Testis (tissue), 3 donors: Measurements from ENCODE around the gene EPB41L4A. TPM values are rescaled to one million over a fixed set of nuclear protein-coding genes. Genes with fewer than 3 reads are reported as not detected.

Experiments
- DNase-seq: peaks from one replicate; pipeline ENCODE4 v3.0.0-alpha.2; 2019
- H3K27ac ChIP-seq, 2 donors: fragments of 200-600 bp; sonication (generic); one replicate each; pipeline ENCODE4 v1.5.1; 2019
- H3K27me3 ChIP-seq: fragments of 200-600 bp; sonication (generic); one replicate; pipeline ENCODE4 v1.5.1; 2019
- H3K36me3 ChIP-seq: fragments of 200-600 bp; sonication (generic); one replicate; pipeline ENCODE4 v1.5.1; 2017; ENCODE audit warnings: low read depth; ENCODE audit errors: missing control alignments
- H3K4me1 ChIP-seq: fragments of 200-600 bp; sonication (generic); one replicate; pipeline ENCODE4 v1.5.1; 2019
- H3K4me3 ChIP-seq, 2 donors: fragments of 200-600 bp; sonication (generic); one replicate each; pipeline ENCODE4 v1.5.1; 2017 to 2019
- H3K9me3 ChIP-seq: fragments of 200-600 bp; sonication (generic); one replicate; pipeline ENCODE4 v1.5.1; 2017
- CTCF ChIP-seq, 3 experiments: fragments of 450-650 bp in 2 of 3; fragments of 200-600 bp in 1 of 3; sonication (generic) in 1 of 3; IDR thresholded peaks; one replicate each; pipeline ENCODE4 v1.5.1; 2016 to 2019; ENCODE audit warnings: antibody characterized with exemption in 3 of 3, mild to moderate bottlenecking in 2 of 3, moderate library complexity in 1 of 3
- POLR2A ChIP-seq: fragments of 450-650 bp; IDR thresholded peaks from one replicate; pipeline ENCODE4 v1.6.1; 2017; ENCODE audit warnings: antibody characterized with exemption, mild to moderate bottlenecking, moderate library complexity
- WGBS, 2 donors: methylation state at CpG; one replicate each; pipeline ENCODE4 v1.1.5; 2018; 5-methylcytosine and 5-hydroxymethylcytosine counted together
- intact Hi-C: fragments of 100-400 bp; cut with DNase I; formaldehyde crosslinking; loops from one replicate; pipeline ENCODE4 v1.15.1; 2023; ENCODE audit warnings: low total_unique reads
- polyA plus RNA-seq: library from polyadenylated mRNA; stranded (reverse); fragments of 350-450 nt; fragmentation: Illumina TruSeq; extraction: RNeasy Lipid Tissue Mini Kit (QIAGEN cat#74804); gene quantifications from one replicate; pipeline ENCODE4 v1.2.3, GENCODE V29; 2014; ENCODE audit warnings: low read depth, low replicate concordance; ENCODE audit not compliant: insufficient read depth
- total RNA-seq, 2 donors: library from RNA; depleted of rRNA; stranded (reverse); fragments of >200 nt; gene quantifications; one replicate each; pipeline ENCODE4 v1.2.3, GENCODE V29; 2016

The EPB41L4A gene
- total and polyA plus RNA-seq, 3 donors from 2014 or later, result 9.0 to 23.9 (median 13.3) TPM

- Histone ChIP-seq H3K27me3 (no peaks in the 10 kb centered on the region), H3K4me3 (no peak overlapping the region), H3K4me1 (no peaks in the 10 kb centered on the region), H3K36me3 (no peaks in the 10 kb centered on the region), H3K9me3 (no peaks in the 10 kb centered on the region), H3K27ac (no peak overlapping the region)
- intact Hi-C loops, result no loop called here
- no peak for DNase-seq
- no peak for TF ChIP-seq POLR2A
- TF ChIP-seq CTCF (IDR thresholded peaks at IDR 0.05), result no peak
- WGBS, 2 donors, result 63 to 68% methylated on average over 4 of the region's 4 CpGs
Measured at GRCh38 chr5:112270299-112271293, 148.5 kb downstream of the EPB41L4A start.

- no peak overlapping the region for H3K27ac ChIP-seq
- H3K9me3 ChIP-seq, result no peaks in the 10 kb centered on the region
- TF ChIP-seq CTCF (IDR thresholded peaks at IDR 0.05) (no peak), POLR2A (no peak)
- H3K36me3 ChIP-seq, result no peaks in the 10 kb centered on the region
- intact Hi-C loops, result no loop called here
- no peaks in the 10 kb centered on the region for H3K4me1 ChIP-seq
- no peaks in the 10 kb centered on the region for H3K27me3 ChIP-seq
- H3K4me3 ChIP-seq, result no peak overlapping the region
- WGBS, 2 donors, result 86 to 87% methylated on average over 4 of the region's 4 CpGs
- no peak for DNase-seq
Measured at GRCh38 chr5:112267231-112267630, 151.8 kb downstream of the EPB41L4A start.

GRCh38 chr5:112264666-112265065 lies 154.4 kb downstream of the EPB41L4A start:
- DNase-seq, result no peak
- H3K4me1 ChIP-seq, result no peaks in the 10 kb centered on the region
- H3K27ac ChIP-seq, result no peak overlapping the region
- intact Hi-C loops, result no loop called here
- TF ChIP-seq CTCF (IDR thresholded peaks at IDR 0.05) (no peak), POLR2A (no peak)
- WGBS, 2 donors, result 95 to 97% methylated on average over 3 of the region's 3 CpGs
- H3K4me3 ChIP-seq, result no peak overlapping the region
- no peaks in the 10 kb centered on the region for H3K9me3 ChIP-seq
- H3K27me3 ChIP-seq, result no peaks in the 10 kb centered on the region
- H3K36me3 ChIP-seq, result no peaks in the 10 kb centered on the region

GRCh38 chr5:112264151-112264550 lies 154.9 kb downstream of the EPB41L4A start:
- Histone ChIP-seq H3K4me3 (no peak overlapping the region), H3K4me1 (no peaks in the 10 kb centered on the region), H3K27ac (no peak overlapping the region), H3K36me3 (no peaks in the 10 kb centered on the region), H3K9me3 (no peaks in the 10 kb centered on the region), H3K27me3 (no peaks in the 10 kb centered on the region)
- WGBS, 2 donors, result 89 to 98% methylated on average over 4 of the region's 4 CpGs
- DNase-seq, result no peak
- TF ChIP-seq POLR2A (no peak), CTCF (IDR thresholded peaks at IDR 0.05) (no peak)
- intact Hi-C loops, result no loop called here
